Aorta (tissue), 5 donors: ENCODE data around the gene CCDC167. TPM values are rescaled to one million over a fixed set of nuclear protein-coding genes. Genes with fewer than 3 reads are reported as not detected.

ENCODE experiments used
- ATAC-seq: fragments of 200-7000 bp; cut with Tn5 transposase; one replicate; pipeline ENCODE4 v1.9.1; 2022; ENCODE audit warnings: moderate library complexity; ENCODE audit not compliant: low FRiP score
- DNase-seq, 2 donors: peaks; one replicate each; pipeline ENCODE4 v3.0.0-alpha.2; 2020
- H3K27ac ChIP-seq, 2 donors: one replicate each; pipeline ENCODE4 v1.5.1; 2013; ENCODE audit warnings: low read length in 2 of 2, mild to moderate bottlenecking in 2 of 2, moderate library complexity in 2 of 2, control low read depth in 1 of 2, inconsistent platforms in 1 of 2, low read depth in 1 of 2
- H3K27me3 ChIP-seq, 2 donors: one replicate each; pipeline ENCODE4 v1.6.1; 2013; ENCODE audit warnings: control low read depth in 1 of 2, low read length in 1 of 2, mild to moderate bottlenecking in 1 of 2, moderate library complexity in 1 of 2; ENCODE audit not compliant: insufficient read depth in 2 of 2, control insufficient read depth in 1 of 2
- H3K36me3 ChIP-seq, 2 donors: one replicate each; pipeline ENCODE4 v1.6.1; 2013; ENCODE audit warnings: control low read depth in 1 of 2, low read length in 1 of 2, mild to moderate bottlenecking in 1 of 2; ENCODE audit not compliant: insufficient read depth in 2 of 2, control insufficient read depth in 1 of 2
- H3K4me1 ChIP-seq, 2 donors: one replicate each; pipeline ENCODE4 v1.6.1; 2013; ENCODE audit warnings: low read length in 2 of 2, control low read depth in 1 of 2, mild to moderate bottlenecking in 1 of 2, moderate library complexity in 1 of 2; ENCODE audit not compliant: insufficient read depth in 2 of 2, control insufficient read depth in 1 of 2
- H3K4me3 ChIP-seq, 2 donors: one replicate each; pipeline ENCODE4 v1.5.1; 2013; ENCODE audit warnings: low read length in 2 of 2, control low read depth in 1 of 2, mild to moderate bottlenecking in 1 of 2
- H3K9me3 ChIP-seq: one replicate; pipeline ENCODE4 v1.6.1; 2013; ENCODE audit warnings: mild to moderate bottlenecking, low read length; ENCODE audit not compliant: control insufficient read depth
- WGBS, 2 donors: extraction: QIAGEN DNeasy Blood & Tissue Kit; methylation state at CpG; one replicate each; pipeline ENCODE4 v1.1.7; 2013; 5-methylcytosine and 5-hydroxymethylcytosine counted together
- intact Hi-C, 2 donors: fragments of 100-400 bp; cut with DNase I; formaldehyde crosslinking; loops; one replicate each; pipeline versions ENCODE4 v1.14.2 to v1.15.0; 2022
- polyA plus RNA-seq, 2 donors: library from polyadenylated mRNA; stranded (reverse); fragments of 200-250 nt; gene quantifications; one replicate each; pipeline ENCODE4 v1.2.3, GENCODE V29; 2013
- total RNA-seq, 2 donors: library from RNA; stranded (reverse); fragmentation: NEBNext Ultra II Directional; extraction: Animal tissue kit (Norgen Biotek cat#: 25700); gene quantifications; one replicate each; pipeline ENCODE4 v1.2.1, GENCODE V29; 2021
- donor health status: healthy with polysubstance abuse.
- donor health status: Bipolar disorder and iron deficiency.
- donor health status: DM: no; HTN: no; CAD: no.
- donor health status: DM: no; HTN: no; CAD: no.
- donor health status: DM: yes; HTN: yes; CAD: no.

CCDC167 gene
- total and polyA plus RNA-seq, 4 donors = 11.5 to 34.1 (median 14.8) TPM

- Histone ChIP-seq H3K9me3 (no peaks in the 10 kb centered on the region), H3K4me3 (no peak overlapping the region), H3K4me1 (no peaks in the 10 kb centered on the region), H3K27me3 (no peaks in the 10 kb centered on the region), H3K27ac (no peak overlapping the region), H3K36me3 (peaks cover 0 to 7% of the 10 kb centered on the region in 2 donors)
- intact Hi-C loops = no loop called here
- ATAC-seq (no peak), DNase-seq (no peak)
- 87 to 96% methylated on average over 7 of the region's 7 CpGs for WGBS, 2 donors
Observed at GRCh38 chr6:37478827-37479226, 20.9 kb downstream of the CCDC167 start.

GRCh38 chr6:37477656-37478435, 21.8 kb downstream of the CCDC167 start:
- intact Hi-C loops = no loop called here
- Histone ChIP-seq H3K27ac (no peak overlapping the region), H3K4me1 (no peaks in the 10 kb centered on the region), H3K9me3 (no peaks in the 10 kb centered on the region), H3K27me3 (no peaks in the 10 kb centered on the region), H3K36me3 (peaks cover 0 to 7% of the 10 kb centered on the region in 2 donors), H3K4me3 (no peak overlapping the region)
- 83 to 84% methylated on average over 18 of the region's 18 CpGs for WGBS, 2 donors
- ATAC-seq = no peak
- DNase-seq = no peak

GRCh38 chr6:37477191-37477590, 22.5 kb downstream of the CCDC167 start:
- Histone ChIP-seq H3K4me1 (no peaks in the 10 kb centered on the region), H3K27ac (no peak overlapping the region), H3K36me3 (peaks cover 0 to 7% of the 10 kb centered on the region in 2 donors), H3K9me3 (no peaks in the 10 kb centered on the region), H3K4me3 (no peak overlapping the region), H3K27me3 (no peaks in the 10 kb centered on the region)
- intact Hi-C loops = no loop called here
- no peak for DNase-seq
- no peak for ATAC-seq
- 66 to 76% methylated on average over 3 of the region's 3 CpGs for WGBS, 2 donors

- ATAC-seq (no peak), DNase-seq (no peak)
- Histone ChIP-seq H3K36me3 (peaks cover 0 to 7% of the 10 kb centered on the region in 2 donors), H3K27me3 (no peaks in the 10 kb centered on the region), H3K4me1 (no peaks in the 10 kb centered on the region), H3K9me3 (no peaks in the 10 kb centered on the region), H3K4me3 (no peak overlapping the region), H3K27ac (no peak overlapping the region)
- WGBS, 2 donors = 97 to 98% methylated on average over 4 of the region's 4 CpGs
- intact Hi-C loops = no loop called here
Observed at GRCh38 chr6:37474316-37474715, 25.4 kb downstream of the CCDC167 start.

- H3K27ac ChIP-seq = no peak overlapping the region
- H3K36me3 ChIP-seq = peaks cover 0 to 6% of the 10 kb centered on the region in 2 donors
- ATAC-seq (no peak), DNase-seq (no peak)
- no peaks in the 10 kb centered on the region for H3K27me3 ChIP-seq
- WGBS, 2 donors = 21 to 23% methylated on average over 8 of the region's 8 CpGs
- H3K9me3 ChIP-seq = no peaks in the 10 kb centered on the region
- H3K4me1 ChIP-seq = no peaks in the 10 kb centered on the region
- intact Hi-C loops = no loop called here
- no peak overlapping the region for H3K4me3 ChIP-seq
Observed at GRCh38 chr6:37473364-37474095, 26.2 kb downstream of the CCDC167 start.

- Histone ChIP-seq H3K36me3 (peaks cover 4 to 9% of the 10 kb centered on the region in 2 donors), H3K4me1 (no peaks in the 10 kb centered on the region), H3K4me3 (no peak overlapping the region), H3K27ac (no peak overlapping the region), H3K27me3 (no peaks in the 10 kb centered on the region), H3K9me3 (no peaks in the 10 kb centered on the region)
- DNase-seq (no peak), ATAC-seq (no peak)
- intact Hi-C loops = no loop called here
Observed at GRCh38 chr6:37467718-37468117, 32.0 kb downstream of the CCDC167 start.

GRCh38 chr6:37463110-37463509, 36.6 kb downstream of the CCDC167 start:
- H3K27me3 ChIP-seq = no peaks in the 10 kb centered on the region
- intact Hi-C loops = no loop called here
- H3K36me3 ChIP-seq = peaks cover 18 to 24% of the 10 kb centered on the region in 2 donors
- H3K27ac ChIP-seq = no peak overlapping the region
- no peak for ATAC-seq
- H3K4me3 ChIP-seq = no peak overlapping the region
- no peak for DNase-seq
- H3K4me1 ChIP-seq = no peaks in the 10 kb centered on the region
- H3K9me3 ChIP-seq = no peaks in the 10 kb centered on the region

GRCh38 chr6:37460805-37461204, 38.9 kb downstream of the CCDC167 start:
- Histone ChIP-seq H3K9me3 (no peaks in the 10 kb centered on the region), H3K27ac (no peak overlapping the region), H3K4me1 (no peaks in the 10 kb centered on the region), H3K4me3 (no peak overlapping the region), H3K36me3 (peaks cover 18 to 26% of the 10 kb centered on the region in 2 donors), H3K27me3 (no peaks in the 10 kb centered on the region)
- DNase-seq = no peak
- ATAC-seq = no peak
- 61 to 71% methylated on average over 2 of the region's 2 CpGs for WGBS, 2 donors
- intact Hi-C loops = no loop called here
